PC-9 (cell line): ENCODE measurements around the gene F12. TPM values are rescaled to one million over a fixed set of nuclear protein-coding genes. Genes with fewer than 3 reads are reported as not detected.

ENCODE experiments used
- BruUV-seq: library from RNA; stranded (reverse); fragments of 400-500 nt; replicated peaks from 2 replicates; lab custom pipeline; 2021; lab: Mats Ljungman, UMichigan
- CTCF ChIA-PET: fragments of 300-600 bp; sonication (Branson Sonifier 250); formaldehyde crosslinking; loops from one replicate; lab custom pipeline; 2022; ENCODE audit warnings: antibody characterized with exemption; lab: Charles Lee
- POLR2A ChIA-PET: fragments of 300-600 bp; sonication (Branson Sonifier 250); formaldehyde crosslinking; loops from one replicate; lab custom pipeline; 2022; ENCODE audit warnings: antibody characterized with exemption; ENCODE audit not compliant: unreplicated experiment; lab: Charles Lee
- DNase-seq, 2 experiments: peaks; one replicate each; pipeline versions ENCODE4 v3.0.0 to v3.0.0-alpha.2; 2015 to 2022; ENCODE audit warnings: mixed read lengths in 1 of 2
- H2AFZ ChIP-seq: fragments of 200-600 bp; sonication (generic); 2 replicates; pipeline ENCODE4 v1.8.1; 2017; ENCODE audit warnings: antibody characterized with exemption
- H3F3A ChIP-seq: fragments of 200-600 bp; sonication (generic); 2 replicates; pipeline ENCODE4 v1.8.1; 2017; ENCODE audit warnings: antibody characterized with exemption, mild to moderate bottlenecking, low read depth; ENCODE audit not compliant: insufficient read depth
- H3K27ac ChIP-seq: fragments of 200-600 bp; sonication (generic); 2 replicates; pipeline ENCODE4 v1.6.1; 2016; ENCODE audit warnings: mixed run types
- H3K27me3 ChIP-seq: fragments of 200-600 bp; sonication (generic); 2 replicates; pipeline ENCODE4 v1.6.1; 2016; ENCODE audit warnings: low read depth, mixed run types; ENCODE audit not compliant: insufficient read depth
- H3K36me3 ChIP-seq: fragments of 200-600 bp; sonication (generic); 2 replicates; pipeline ENCODE4 v1.6.1; 2016; ENCODE audit warnings: low read depth, mixed run types
- H3K4me1 ChIP-seq: fragments of 200-600 bp; sonication (generic); replicated peaks from 2 replicates; pipeline ENCODE4 v1.6.1; 2016; ENCODE audit warnings: mixed run types; ENCODE audit not compliant: insufficient read depth
- H3K4me2 ChIP-seq: fragments of 200-600 bp; sonication (generic); 2 replicates; pipeline ENCODE4 v1.6.1; 2017; ENCODE audit warnings: mixed run types
- H3K4me3 ChIP-seq: fragments of 200-600 bp; sonication (generic); 2 replicates; pipeline ENCODE4 v1.6.1; 2016; ENCODE audit warnings: mixed run types
- H3K79me2 ChIP-seq: fragments of 200-600 bp; sonication (generic); 2 replicates; pipeline ENCODE4 v1.6.1; 2017; ENCODE audit warnings: low read depth, mixed run types
- H3K9me2 ChIP-seq: fragments of 200-600 bp; sonication (generic); 2 replicates; pipeline ENCODE4 v1.8.1; 2017; ENCODE audit warnings: mild to moderate bottlenecking; ENCODE audit not compliant: insufficient read depth
- H3K9me3 ChIP-seq: fragments of 200-600 bp; sonication (generic); 2 replicates; pipeline ENCODE4 v1.8.1; 2016; ENCODE audit warnings: low read depth; ENCODE audit not compliant: insufficient read depth
- H4K20me1 ChIP-seq: fragments of 200-600 bp; sonication (generic); 2 replicates; pipeline ENCODE4 v1.8.1; 2017; ENCODE audit not compliant: insufficient read depth
- CTCF ChIP-seq: fragments of 200-600 bp; sonication (generic); conservative IDR thresholded peaks from 2 replicates; pipeline ENCODE4 v1.6.1; 2017; ENCODE audit warnings: mixed run types, antibody characterized with exemption, mild to moderate bottlenecking, moderate library complexity
- EZH2 ChIP-seq: fragments of 200-600 bp; sonication (generic); IDR thresholded peaks from 2 replicates; pipeline ENCODE4 v1.8.0; 2017; ENCODE audit warnings: antibody characterized with exemption, low read depth
- intact Hi-C: fragments of 100-400 bp; cut with micrococcal nuclease; formaldehyde crosslinking; loops from one replicate; pipeline ENCODE4 v1.10.0; 2022; ENCODE audit not compliant: unreplicated experiment
- total RNA-seq: library from RNA; stranded (reverse); gene quantifications from 2 replicates; pipeline ENCODE4 v1.2.3, GENCODE V29; 2021

Gene F12
- total RNA-seq, 1 experiment from 2014 or later, result 14.5 TPM

- H3K4me1 ChIP-seq, result peaks cover 10% of the 10 kb centered on the region
- peak overlapping the region; percentile 98 for H3K4me2 ChIP-seq
- H2AFZ ChIP-seq, result no peak overlapping the region
- H3K9me3 ChIP-seq, result no peaks in the 10 kb centered on the region
- intact Hi-C loops, result loop anchor here (1.0 to 2.0 kb wide), 4 partner anchors 27 to 136 kb away; partner anchors contain the start of gene GRK6
- CTCF ChIA-PET, result interaction anchor here (1.0 to 1.7 kb wide), 3 partner anchors 20 to 144 kb away, joined by 3 to 6 read pairs (median 4); no protein-coding TSS in a partner anchor
- TF ChIP-seq EZH2 (no peak), CTCF (no peak)
- H3K9me2 ChIP-seq, result no peaks in the 10 kb centered on the region
- no peak for DNase-seq
- H3K27ac ChIP-seq, result no peak overlapping the region
- H3K36me3 ChIP-seq, result peaks cover 5% of the 10 kb centered on the region; the same call in 1 of the 2 replicates
- peaks cover 27% of the 10 kb centered on the region for H4K20me1 ChIP-seq
- peaks cover 15% of the 10 kb centered on the region; the same call in 1 of the 2 replicates for H3K79me2 ChIP-seq
- H3F3A ChIP-seq, result peaks cover 28% of the 10 kb centered on the region; the same call in 1 of the 2 replicates
- H3K27me3 ChIP-seq, result no peaks in the 10 kb centered on the region
- no TSS peak for BruUV-seq
- POLR2A ChIA-PET, result interaction anchor here (0.7 kb wide), 1 partner anchor 49 kb away, joined by 3 read pairs; no protein-coding TSS in a partner anchor
- H3K4me3 ChIP-seq, result peak overlapping the region; percentile 77; the same call in 1 of the 2 replicates
Observed at GRCh38 chr5:177453852-177454396, 44.6 kb upstream of the F12 start.

- H3K9me2 ChIP-seq, result no peaks in the 10 kb centered on the region
- H3K4me2 ChIP-seq, result no peak overlapping the region
- no peak overlapping the region for H3K4me3 ChIP-seq
- no peaks in the 10 kb centered on the region for H3K9me3 ChIP-seq
- no peaks in the 10 kb centered on the region for H3K27me3 ChIP-seq
- no peak for TF ChIP-seq CTCF
- no peak for TF ChIP-seq EZH2
- CTCF ChIA-PET, result interaction anchor here (1.0 to 1.2 kb wide), 3 partner anchors 49 to 64 kb away, joined by 3 to 5 read pairs (median 3); no protein-coding TSS in a partner anchor
- H4K20me1 ChIP-seq, result peaks cover 18% of the 10 kb centered on the region; the same call in 1 of the 2 replicates
- peaks cover 33% of the 10 kb centered on the region for H3F3A ChIP-seq
- intact Hi-C loops, result no loop called here
- peaks cover 19% of the 10 kb centered on the region for H3K4me1 ChIP-seq
- no peak for DNase-seq
- no peak overlapping the region for H2AFZ ChIP-seq
- H3K27ac ChIP-seq, result no peak overlapping the region
- peaks cover 20% of the 10 kb centered on the region; the same call in 1 of the 2 replicates for H3K79me2 ChIP-seq
- POLR2A ChIA-PET, result interaction anchor here (0.7 kb wide), 1 partner anchor 62 kb away, joined by 7 read pairs; no protein-coding TSS in a partner anchor
- no TSS peak for BruUV-seq
- peaks cover 5% of the 10 kb centered on the region; the same call in 1 of the 2 replicates for H3K36me3 ChIP-seq
Observed at GRCh38 chr5:177452688-177453638, 43.6 kb upstream of the F12 start.
